ENCODE results near the gene GLO1. TPM values are rescaled to one million over a fixed set of nuclear protein-coding genes. Genes with fewer than 3 reads are reported as not detected.

Gene GLO1
- total and polyA plus RNA-seq, 2 experiments from 2014 or later = 273 TPM

GRCh38 chr6:38632490-38632889, 70.5 kb downstream of the GLO1 start (continued):
- TF ChIP-seq CTCF (conservative IDR thresholded peaks at IDR 0.05; ENCODE audit: low read depth in 2 of 2) (no peak), POLR2AphosphoS5 (IDR thresholded peaks at IDR 0.05; ENCODE audit: low read depth) (no peak), NANOG (IDR thresholded peaks at IDR 0.05; ENCODE audit: borderline replicate concordance) (no peak)

GRCh38 chr6:38631186-38631783, 71.7 kb downstream of the GLO1 start:
- Histone ChIP-seq H3F3A (replicated peaks; ENCODE audit: low read depth) (no peaks in the 10 kb centered on the region), H3K79me2 (replicated peaks; ENCODE audit: insufficient read depth) (peaks cover 3% of the 10 kb centered on the region; the same call in 1 of the 2 replicates), H3K27me3 (ENCODE audit: insufficient read depth) (no peaks in the 10 kb centered on the region), H4K20me1 (replicated peaks; ENCODE audit: insufficient read depth) (peaks cover 10% of the 10 kb centered on the region), H3K36me3 (ENCODE audit: insufficient read depth) (no peaks in the 10 kb centered on the region), H3K27ac (ENCODE audit: low read depth) (no peak overlapping the region), H3K4me2 (no peak overlapping the region), H3K9me2 (ENCODE audit: insufficient read depth) (no peaks in the 10 kb centered on the region), H2AFZ (no peak overlapping the region), H3K4me1 (ENCODE audit: insufficient read depth) (no peaks in the 10 kb centered on the region), H3K4me3 (no peak overlapping the region)
- ATAC-seq = no peak
- no peak overlapping the region for H3K27ac Mint-ChIP-seq
- TF ChIP-seq EZH2 (IDR thresholded peaks at IDR 0.05; ENCODE audit: low read depth, unreplicated experiment) = no peak
- TF ChIP-seq REST (IDR thresholded peaks at IDR 0.05; ENCODE audit: unreplicated experiment) = no peak
- no peaks in the 10 kb centered on the region for H3K9me3 Mint-ChIP-seq
- H3K36me3 Mint-ChIP-seq (ENCODE audit: low read depth) = no peaks in the 10 kb centered on the region
- no peaks in the 10 kb centered on the region for H3K4me1 Mint-ChIP-seq
- H3K27me3 Mint-ChIP-seq (ENCODE audit: insufficient read depth, low read depth, poor library complexity) = peaks cover 3% of the 10 kb centered on the region
- DNase-seq (ENCODE audit: low spot score) = no peak
- no peak overlapping the region for H3K4me3 Mint-ChIP-seq

Other genes starting within 250 kb of the GLO1 start
- 4.7 and 5.3 TPM in 2 replicates for gene BTBD9, start 63.2 kb downstream of the GLO1 start, total RNA-seq (2014; rRNA removed; shearing (Covaris generic))
- 3.2 and 4.2 TPM in 2 replicates for gene BTBD9, start 63.2 kb downstream of the GLO1 start, polyA plus RNA-seq (2016; fragmentation: Nextera tagmentation; extraction: Ambion mirVana)
- gene DNAH8, start 12.2 kb upstream of the GLO1 start, total RNA-seq (2014; rRNA removed; shearing (Covaris generic)) = not detected in 2 replicates
- gene DNAH8, start 12.2 kb upstream of the GLO1 start, polyA plus RNA-seq (2016; fragmentation: Nextera tagmentation; extraction: Ambion mirVana) = 0.02 TPM in 1 of 2 replicates, not detected in the other

Data from GM23338 (cell line).